Globus pallidus (tissue), 1 donor: ENCODE data around the gene DNAJB6.
A peak's percentile ranks its signal among the peaks of the same experiment; 100 is the strongest.

Source experiments
- DNase-seq: peaks from one replicate; pipeline ENCODE4 v3.0.0-alpha.2; 2015; ENCODE audit warnings: low spot score

DNAJB6 gene

DNA sequence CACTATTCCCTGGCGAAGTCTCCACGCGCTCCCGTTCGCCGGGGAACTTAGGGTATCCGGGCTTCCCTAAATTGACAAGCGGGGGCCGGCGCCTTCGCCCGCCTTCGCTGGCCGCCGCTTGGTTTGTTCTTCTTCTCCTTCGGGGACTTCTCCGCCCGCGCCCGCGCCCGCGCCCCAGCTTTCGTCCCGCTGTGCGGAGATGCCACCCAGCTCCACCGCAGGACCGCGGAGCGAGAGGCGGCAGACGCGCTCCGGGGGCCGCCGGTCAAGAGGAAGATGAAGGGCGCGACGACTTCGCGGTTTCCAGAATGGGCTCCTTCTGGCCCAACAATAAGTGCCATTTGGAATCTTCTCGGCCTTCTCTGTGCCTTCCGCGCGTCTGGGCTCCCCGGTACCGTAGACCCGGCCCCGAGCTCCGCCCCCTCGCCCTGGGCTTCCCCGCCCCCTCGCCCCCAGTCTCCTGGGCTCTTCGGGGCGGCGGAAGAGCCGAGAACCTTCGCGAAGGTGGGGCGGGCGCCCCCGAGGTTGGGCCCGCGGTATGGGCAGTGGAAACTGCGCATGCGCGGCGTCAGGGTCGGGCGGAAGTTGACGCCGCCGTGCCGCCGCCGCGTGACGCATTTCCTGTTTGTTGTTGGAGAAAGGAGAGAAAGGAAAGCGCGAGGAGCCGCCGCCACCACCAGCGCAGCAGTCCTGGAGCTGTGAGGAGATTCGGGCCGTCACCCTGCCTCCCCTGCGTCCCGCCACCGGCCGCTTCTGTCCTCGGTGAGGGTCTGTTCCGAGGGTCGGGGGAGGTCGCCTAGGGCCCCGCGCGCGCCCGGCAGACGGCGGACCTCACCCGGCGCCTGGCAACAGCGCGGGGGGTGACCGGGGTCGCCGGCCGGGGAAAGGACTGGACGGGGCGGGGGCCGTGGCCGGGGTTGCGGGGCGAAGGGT lies at the start of gene DNAJB6:
DNAJB6 (plus strand) TSS at position 622 of the 933 bp plus-strand sequence. CDS start 21,569 bp downstream, outside the sequence.
- DNase-seq, result peak; percentile 94

- DNase-seq, result no peak
These were observed 45.3 kb upstream of the DNAJB6 start for GRCh38 chr7:157291404-157292080.

DNA sequence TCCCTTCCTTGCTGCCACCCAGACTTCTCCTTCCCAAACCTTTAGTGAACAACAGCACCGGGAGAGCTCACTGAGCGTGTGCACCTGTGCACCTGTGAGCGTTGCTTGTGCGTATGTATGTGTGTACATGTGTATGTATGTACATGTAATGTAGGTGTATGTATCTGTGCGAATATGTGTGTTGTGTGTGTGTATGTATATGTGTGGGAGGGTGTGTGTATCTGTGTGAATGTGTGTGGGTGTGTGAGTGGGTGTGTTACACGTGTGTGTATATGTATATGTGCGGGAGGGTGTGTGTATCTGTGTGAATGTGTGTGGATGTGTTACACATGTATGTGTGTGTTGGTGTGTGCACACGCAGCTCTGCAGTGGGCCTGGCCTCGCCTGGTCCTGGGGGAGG lies 44.5 kb upstream of the DNAJB6 start:
- no peak for DNase-seq

DNA sequence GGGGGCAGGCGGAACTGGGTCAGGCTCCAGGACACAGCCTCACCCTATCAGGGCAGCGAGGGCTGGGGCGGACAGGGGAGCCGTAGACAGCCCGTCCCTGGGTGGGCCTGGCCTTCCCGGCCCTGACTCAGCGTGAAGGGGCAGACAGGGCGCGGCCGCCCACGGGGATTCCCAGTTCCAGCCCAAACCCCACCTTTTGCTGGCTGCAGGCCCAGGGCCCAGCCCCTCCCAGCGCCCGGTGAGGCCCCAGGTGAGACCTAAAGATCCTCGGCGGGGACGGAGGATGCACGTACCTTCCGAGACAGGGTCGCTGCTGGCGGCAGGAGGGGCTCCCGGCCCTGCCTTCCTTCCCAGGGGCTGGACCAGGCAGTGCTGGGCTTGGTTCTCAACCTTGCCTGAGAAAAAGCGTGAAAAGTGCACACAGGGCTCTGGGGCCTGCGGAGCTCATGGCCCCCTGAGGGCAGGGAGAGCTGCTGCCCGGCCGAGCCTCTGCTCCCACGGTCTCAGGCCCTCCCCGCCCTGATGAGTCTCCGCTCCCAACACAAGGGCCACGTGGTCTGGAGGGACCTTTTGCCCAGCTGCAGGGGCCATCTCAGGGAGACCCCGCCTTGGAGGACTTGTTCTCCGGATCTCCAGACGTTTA lies 43.9 kb upstream of the DNAJB6 start:
- no peak for DNase-seq

- no peak for DNase-seq
These were observed 43.4 kb upstream of the DNAJB6 start for GRCh38 chr7:157293413-157293788.

DNA sequence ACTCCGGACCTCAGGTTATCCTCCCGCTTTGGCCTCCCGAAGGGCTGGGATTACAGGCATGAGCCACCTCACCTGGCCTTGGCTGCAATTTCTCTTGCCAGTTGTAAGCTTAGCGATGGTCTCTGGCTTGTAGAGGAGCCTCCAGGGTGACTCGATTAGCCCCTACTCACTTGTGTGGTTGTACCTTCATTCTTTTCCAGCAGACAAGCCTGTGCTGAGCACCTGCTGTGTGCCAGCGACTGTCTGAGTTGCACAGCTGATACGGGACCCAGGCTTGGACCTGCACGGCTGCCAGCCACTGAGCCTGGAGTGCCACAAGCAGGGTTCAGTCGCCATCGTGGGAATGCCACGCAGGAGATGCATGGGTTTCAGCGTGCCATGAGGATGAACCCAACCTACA lies 42.0 kb upstream of the DNAJB6 start:
- no peak for DNase-seq

DNA sequence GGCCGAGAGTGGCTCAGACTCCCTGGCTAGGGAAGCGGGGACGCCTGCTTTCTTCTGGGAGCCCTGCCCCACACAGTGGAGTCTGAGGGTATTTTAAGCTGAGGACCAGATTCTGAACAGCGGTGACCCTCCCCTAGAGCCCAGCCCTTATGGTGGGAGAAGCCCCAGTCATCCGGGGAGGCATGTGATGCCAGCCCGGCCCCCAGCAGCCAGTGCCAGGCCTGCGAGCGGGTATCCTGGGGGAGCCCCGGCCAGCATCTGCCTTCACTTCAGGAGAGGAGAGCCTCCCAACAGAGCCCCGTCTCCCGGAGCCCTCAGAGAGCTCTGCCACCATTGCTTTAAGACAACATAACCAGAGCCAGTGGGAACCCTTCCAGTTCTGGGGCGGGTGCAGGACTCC lies 41.5 kb upstream of the DNAJB6 start:
- no peak for DNase-seq

GRCh38 chr7:157297185-157297584 lies 39.6 kb upstream of the DNAJB6 start:
- no peak for DNase-seq

- no peak for DNase-seq
These were observed 37.5 kb upstream of the DNAJB6 start for GRCh38 chr7:157299317-157299612.

DNA sequence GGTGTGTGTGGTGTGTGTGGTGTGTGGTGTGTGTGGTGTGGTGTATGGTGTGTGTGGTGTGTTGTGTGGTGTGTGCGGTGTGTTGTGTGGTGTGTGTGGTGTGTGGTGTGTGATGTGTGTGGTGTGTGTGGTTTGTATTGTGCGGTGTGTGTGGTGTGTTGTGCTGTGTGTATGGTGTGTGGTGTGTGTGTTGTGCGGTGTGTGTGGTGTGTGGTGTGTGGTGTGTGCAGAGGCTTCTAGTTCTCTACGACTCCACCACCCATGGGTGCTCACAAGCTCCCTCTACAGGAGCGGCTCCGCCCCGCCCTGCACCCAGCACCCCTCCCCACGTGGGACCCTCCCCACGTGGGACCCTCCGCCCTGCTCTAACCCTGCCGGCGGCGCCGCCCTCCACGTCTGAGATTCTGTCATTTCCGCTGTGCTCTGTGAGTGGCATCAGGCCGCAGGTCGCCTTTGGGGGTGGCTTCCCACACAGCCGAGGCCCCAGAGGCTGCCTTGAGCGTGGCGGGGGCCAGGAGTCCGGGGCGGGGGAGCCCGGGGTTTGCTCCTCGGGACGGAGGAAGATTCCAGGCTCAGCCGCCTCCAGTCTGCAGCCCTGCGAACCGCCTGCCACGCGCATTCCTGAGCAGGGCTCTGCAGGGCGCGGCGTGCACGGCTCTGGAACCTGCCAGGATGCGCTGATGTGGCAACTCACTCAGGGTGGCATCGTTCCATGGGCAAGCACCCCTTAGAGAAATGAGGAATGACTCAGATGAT lies 37.0 kb upstream of the DNAJB6 start:
- no peak for DNase-seq

DNA sequence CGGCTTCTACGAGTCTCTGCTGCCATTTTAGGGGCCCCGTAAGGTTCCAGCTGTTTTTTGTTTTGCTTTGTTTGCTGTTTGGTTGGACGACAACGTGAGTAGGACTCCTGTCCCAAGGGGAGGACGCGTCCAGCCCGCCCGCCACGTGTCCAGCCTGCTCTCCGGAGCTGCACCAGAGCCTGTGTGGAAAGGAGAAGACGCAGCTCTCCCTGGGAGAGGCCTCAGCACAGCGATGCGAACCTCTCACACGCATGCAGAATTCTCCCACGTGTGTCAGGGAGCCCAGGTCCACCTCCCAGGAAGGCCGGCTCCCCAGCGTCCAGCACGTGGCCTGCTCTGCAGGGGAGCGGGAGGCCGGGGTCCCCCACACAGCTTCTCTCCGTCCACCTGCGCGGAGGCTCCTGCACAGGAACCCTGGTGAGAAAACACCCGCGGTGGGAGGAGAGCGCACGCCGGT lies 36.4 kb upstream of the DNAJB6 start:
- no peak for DNase-seq

DNA sequence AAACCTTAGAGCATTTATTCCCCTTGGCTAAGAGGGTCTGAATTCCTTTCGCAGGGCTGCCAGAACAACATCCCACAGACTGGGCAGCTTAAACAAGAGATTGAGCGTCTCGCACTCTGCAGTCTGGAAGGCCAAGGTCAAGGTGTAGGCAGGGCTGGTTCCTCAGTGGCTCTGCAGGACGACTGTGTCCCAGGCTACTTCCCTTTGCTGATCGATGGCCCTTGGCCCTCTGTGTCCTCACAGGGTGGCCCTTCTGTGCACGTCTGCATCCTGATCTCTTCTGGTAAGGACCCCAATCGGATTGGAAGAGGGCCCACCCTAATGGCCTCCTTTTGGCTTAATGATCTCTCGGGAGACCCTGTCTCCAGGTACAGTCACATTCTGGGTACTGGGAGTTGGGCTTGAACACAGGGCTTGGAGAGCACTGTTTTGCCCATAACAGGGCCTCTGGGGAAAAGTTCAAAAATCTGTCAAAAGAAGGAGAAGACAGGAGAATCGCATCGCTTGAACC lies 35.1 kb upstream of the DNAJB6 start:
- no peak for DNase-seq

GRCh38 chr7:157306846-157307838 lies 29.7 kb upstream of the DNAJB6 start:
- DNase-seq, result no peak

DNA sequence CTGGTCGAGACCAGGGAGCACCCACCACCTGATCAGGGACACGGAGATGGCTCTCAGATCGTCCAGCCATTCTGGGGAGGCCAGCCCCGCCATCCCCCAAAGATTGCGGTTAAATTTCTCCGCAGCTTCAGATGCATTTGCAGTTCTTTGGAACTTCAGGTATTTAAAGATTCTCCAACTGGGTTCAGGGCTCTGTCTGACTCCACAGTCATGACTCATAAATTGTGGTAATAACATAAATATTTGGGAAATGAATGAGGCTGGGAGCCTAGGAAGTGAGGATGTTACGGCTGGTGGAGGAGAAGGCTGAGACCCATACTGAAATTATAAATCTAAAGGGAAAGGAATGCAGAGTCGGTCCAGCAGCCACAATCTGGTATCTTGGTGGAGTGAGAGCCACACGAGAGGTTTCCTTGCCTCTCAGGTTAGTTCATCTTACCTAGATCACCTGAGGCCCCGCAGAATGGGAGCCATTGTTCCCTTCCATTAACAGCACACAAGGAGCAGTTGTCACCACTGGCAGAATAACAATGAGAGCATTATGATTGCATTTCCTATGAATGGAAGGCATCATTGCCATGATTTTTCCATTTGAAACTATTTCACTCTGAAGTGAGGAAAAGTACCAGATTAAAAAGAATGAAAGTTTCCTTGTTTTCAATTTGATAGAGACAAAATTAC lies 26.7 kb upstream of the DNAJB6 start:
- DNase-seq, result peak; percentile 85

DNA sequence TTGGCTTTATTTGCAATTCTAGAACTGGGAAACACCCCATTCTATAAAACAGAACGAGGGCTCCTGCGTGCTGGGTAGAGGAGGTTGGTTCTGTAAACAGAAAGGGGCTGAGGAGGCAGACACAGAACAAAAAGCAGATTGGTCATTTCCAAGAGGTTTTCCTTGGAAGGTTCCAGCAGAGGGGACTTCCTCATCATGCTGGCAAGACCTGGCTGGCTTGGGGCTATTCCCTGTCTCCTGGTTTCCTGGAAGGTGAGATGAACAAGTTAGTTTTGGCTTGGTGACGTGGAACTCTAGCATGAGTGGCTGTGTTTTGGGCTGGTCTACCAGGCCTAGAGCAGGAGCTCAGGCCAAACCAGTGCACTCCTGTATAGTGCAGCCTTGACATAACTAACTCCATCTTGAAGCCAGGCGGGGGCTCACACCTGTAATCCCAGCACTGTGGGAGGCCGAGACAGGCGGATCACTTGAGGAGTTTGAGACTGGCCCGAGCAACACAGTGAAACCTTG lies 26.1 kb upstream of the DNAJB6 start:
- DNase-seq, result no peak

DNA sequence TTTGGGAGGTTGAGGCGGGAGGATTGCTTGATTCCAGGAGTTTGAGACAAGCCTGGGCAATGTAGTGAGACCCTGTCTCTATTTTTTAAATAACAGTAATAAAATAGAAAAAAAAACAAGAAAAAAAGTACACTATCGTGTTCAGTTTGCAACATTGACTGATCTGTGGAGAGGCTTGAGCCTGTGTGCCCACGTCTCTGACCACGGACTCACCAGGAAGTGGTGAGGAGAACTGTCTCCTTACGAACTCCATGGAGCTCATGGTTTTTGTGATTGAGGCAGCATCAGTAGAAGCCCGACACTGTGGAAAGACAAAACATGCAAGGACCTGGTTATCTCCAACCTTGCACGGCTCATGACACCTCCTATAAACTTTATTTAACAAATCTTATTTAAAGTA lies 23.9 kb upstream of the DNAJB6 start:
- no peak for DNase-seq

DNA sequence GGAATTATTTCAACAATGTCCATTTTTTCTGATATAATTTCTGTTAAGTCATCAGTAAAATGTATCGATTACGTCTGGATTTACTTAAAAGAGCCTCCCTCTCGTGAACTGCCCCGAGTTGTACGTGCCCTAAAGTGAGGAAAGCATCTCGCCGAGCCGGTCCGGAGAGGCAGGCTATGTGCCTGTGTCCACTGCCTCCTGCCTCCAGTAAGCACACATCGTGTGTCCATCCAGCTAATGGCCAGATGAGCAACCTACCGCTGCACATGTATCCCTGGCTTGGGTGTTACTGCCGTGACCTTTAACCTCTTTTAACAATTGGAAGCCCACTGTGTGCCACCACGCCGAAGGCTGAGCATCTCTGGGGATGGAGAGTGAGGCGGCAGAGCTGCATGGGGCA lies 23.2 kb upstream of the DNAJB6 start:
- DNase-seq, result no peak

DNA sequence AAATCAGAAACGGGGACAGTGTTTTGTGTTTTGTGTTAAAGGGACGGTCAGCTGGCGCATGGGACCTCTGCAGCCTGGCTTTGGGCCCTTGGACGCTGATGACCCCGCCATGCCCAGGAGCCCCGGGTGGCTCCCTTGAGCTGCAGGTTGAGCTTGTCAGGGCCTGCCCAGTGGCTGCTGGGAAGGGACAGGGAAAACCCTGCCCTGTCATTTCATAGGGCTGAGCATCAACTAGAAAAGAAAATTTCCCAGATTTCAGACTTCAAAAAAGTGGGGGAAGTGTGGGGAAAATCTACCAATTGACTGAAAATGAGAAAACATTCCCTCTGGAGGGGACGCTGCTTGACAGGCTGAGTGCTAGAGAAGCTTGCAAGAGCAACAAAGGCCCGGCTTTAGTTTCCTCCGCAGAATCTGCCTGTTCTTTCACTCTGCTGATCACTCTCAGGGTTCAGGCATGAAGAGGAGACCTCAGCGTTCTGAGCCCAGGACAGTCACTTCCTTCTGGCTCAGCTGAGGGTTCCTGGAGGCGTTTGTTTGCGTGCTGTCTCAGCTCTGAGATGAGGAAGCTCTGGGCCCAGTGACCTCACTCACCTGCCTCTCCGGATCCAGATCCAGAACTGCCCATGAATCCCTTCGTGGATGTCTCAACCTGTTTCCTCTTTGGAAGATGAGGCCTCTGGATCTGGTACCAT lies 18.6 kb upstream of the DNAJB6 start:
- DNase-seq, result peak; percentile 32

GRCh38 chr7:157320608-157320980 lies 16.2 kb upstream of the DNAJB6 start:
- no peak for DNase-seq
